HG03108 (cell line): ENCODE data around the gene SCRN1.

Source experiments
- ATAC-seq: cut with Tn5 transposase; IDR thresholded peaks from one replicate; pipeline ENCODE4 v1.9.1; 2021; ENCODE audit warnings: moderate library complexity; ENCODE audit not compliant: unreplicated experiment

The SCRN1 gene

DNA sequence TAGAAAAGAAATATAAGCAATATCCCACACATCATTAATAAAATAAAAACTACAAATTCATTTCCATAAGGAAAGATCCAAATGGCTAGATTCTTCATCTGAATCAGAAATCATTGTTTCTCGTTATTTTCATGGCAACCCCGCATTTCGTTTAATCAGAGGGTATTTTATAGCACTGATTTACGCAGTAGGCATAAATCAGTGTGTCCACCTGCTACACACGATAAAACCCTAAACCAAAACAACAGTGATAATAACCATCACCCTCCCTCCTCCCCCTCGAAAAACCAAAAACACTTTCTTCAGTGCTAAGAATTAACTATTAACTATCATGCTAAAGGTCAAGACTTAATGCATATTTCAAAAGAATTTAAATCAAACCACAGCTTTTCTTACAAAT lies 20.4 kb upstream of the SCRN1 start:
- ATAC-seq = no peak

DNA sequence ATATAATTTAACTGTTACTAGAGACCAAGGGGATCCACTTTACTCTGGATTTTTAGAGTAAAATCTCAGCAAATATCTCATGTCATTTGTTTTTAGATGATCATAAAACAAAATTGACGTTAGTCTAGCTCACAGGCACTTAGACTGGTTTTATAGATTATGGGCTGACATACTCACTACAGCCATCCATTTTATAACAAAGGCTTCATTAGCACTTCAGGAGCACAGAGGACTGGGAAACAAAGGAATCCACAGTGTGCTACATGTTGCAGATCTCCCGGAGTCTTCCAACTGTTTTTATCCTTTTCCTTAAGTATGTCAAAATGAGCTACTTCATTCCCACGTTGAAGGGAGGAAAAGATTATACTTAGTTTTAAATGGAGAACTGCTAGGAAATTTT lies 15.9 kb upstream of the SCRN1 start:
- ATAC-seq = no peak

DNA sequence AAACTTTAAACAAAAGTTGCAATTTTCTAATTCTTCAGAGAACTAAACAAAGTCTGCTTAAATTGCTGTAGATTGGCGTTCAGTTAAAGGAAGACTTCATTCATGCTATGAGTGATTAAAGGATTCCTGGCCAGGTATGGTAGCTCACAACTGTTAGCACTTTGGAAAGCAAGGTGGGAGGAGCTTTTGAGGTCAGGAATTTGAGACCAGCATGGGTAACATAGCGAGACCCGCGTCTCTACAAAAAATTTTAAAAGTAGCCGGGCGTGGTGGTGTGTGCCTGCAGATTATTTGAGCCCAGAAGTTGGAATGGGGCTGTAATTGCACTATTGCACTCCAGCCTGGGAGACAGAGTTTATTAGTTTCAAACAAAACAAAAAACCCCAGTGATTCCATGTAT lies 13.5 kb upstream of the SCRN1 start:
- ATAC-seq = no peak

DNA sequence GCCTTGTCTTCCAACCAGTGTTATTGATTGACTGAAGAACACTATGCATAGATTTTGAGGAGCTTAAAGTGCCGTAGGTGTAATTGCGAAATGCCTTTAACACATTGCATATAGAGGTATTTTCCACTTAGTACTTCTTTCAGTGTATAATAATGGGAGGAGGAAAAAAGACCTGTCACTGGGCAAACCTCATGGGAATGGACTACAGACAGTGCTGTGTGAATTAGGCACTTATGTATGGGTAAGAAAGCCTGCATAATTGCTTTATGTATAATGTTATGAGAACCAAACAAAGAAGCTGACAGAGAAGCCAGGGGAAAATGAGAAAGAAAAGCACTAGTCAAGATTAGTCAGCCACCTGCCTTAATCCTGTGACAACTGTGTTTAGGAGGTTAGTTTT lies 12.4 kb upstream of the SCRN1 start:
- no peak for ATAC-seq

GRCh38 chr7:29998489-29998888 lies 8.9 kb upstream of the SCRN1 start:
- ATAC-seq = no peak

- ATAC-seq = no peak
These were observed 6.7 kb upstream of the SCRN1 start for GRCh38 chr7:29996321-29996720.

DNA sequence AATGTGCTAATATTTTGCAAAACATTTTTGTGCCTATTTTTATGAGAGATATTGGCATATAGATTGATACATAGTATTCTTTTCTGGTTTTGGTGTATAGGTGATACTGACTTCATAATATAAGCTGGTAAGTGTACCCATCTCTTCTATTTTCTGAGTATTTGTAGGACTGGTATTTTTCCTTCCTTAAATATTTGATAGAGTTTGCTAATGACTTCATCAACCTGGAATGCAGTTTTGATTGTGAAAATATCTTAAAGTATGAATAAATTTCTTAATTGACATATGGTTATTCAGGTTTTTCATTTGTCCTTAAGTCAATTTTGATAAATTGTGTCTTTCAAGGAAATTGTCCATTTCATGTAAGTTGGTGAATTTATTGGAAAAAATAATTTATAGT lies 6.1 kb upstream of the SCRN1 start:
- ATAC-seq = no peak

DNA sequence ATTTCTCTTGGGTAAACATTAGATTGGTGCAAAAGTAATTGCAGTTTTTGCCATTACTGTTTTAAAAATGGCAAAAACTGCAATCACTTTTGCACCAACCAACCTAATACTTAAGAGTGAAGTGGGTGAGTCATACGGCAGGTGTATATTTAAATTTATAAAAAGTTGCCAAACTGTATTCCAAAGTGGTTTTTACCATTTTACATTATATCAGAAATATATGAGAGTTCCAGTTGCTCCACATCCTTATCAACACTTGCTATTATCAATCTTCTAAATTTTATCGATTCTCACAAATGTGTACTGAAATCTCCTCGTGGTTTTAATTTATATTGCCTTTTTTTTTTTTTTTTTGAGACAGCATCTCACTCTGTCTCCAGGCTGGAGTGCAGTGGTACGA lies 3.5 kb upstream of the SCRN1 start:
- no peak for ATAC-seq

DNA sequence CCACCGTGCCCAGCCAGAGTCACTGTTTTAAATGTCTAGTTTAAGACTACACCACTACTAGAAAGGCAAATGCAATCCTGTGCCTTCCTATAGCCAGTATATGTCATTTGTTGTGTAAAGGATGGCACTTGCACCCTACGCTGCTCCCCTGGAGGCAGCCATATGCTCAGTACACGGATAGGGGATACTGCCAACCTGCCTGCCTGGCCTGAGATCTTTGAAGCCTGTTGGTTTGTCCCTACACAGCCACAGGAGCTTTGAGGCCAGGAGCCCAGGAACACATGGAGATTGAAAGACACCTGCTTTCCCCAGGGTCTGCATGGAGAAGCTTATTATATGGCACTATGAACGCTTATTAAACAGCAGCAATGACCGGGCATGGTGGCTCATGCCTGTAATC lies 2.3 kb upstream of the SCRN1 start:
- ATAC-seq = no peak

DNA sequence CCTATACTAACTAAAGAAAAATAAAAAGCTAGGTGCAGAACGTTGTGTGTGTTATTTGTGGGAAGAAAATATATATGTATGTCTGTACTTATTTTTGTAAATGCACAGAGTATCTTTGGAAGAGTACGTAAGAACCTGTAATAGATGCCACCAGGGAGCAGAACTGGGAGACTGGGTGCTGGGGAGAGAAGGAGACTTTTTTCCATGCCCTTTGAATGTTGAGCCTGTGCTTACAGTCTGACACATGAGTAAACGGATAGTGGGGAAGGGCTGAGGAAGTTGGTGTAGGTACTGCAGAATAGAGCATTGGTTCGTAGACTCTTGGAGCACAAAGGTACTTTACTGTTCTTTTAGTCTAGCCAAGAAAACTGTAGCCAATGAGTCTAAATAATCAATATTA lies 1.3 kb upstream of the SCRN1 start:
- ATAC-seq = no peak

GRCh38 chr7:29988424-29989256 lies 961 bp downstream of the SCRN1 start:
- no peak for ATAC-seq

DNA sequence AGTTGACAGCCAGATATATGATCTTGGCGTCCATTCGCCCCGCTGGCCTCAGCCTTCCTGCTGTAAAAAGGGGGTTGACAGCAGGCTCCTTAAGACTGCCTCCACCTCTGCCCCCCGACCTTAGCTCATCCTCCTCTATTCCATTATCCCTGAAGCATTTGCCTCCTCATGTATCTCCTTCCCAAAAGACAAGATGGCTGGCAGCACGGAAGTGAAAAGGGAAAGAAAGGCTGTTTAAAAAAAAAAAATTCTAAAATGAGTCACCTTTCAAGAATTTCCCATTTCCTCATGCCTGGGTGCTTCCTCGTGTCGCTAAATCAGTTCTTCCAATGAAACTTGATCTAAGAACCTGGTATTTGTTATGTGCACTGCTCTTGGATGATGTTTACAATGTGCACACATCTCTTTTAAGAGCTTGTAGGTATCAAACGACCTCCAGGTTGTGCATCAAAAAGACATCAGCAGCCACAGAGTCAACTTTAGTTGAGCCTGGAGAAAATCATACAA lies 1.7 kb downstream of the SCRN1 start:
- ATAC-seq = no peak

GRCh38 chr7:29987083-29987482 lies 2.5 kb downstream of the SCRN1 start:
- ATAC-seq = no peak

DNA sequence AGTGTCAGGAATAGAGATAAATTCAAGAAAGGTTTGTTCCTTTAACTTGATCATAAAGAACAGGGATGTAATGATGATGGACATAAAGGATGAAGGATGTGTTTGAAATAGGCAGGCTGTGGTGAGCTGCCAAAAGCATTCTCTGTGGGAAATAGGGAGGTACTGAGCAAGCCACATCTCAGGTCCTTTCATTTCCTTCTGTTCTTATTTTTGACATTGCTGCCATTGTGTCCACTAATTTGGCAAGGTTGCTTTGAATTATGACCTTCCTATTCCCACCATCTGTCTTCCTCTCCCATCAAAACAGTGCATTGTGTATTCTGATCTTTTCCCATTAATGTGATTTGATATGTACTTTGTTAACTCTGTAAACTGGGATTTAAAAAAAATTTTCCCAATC lies 9.4 kb downstream of the SCRN1 start:
- ATAC-seq = no peak

GRCh38 chr7:29977886-29978651 lies 11.5 kb downstream of the SCRN1 start:
- ATAC-seq = no peak

- ATAC-seq = no peak
These were observed 12.8 kb downstream of the SCRN1 start for GRCh38 chr7:29976673-29977415.

GRCh38 chr7:29976266-29976665 lies 13.3 kb downstream of the SCRN1 start:
- no peak for ATAC-seq

DNA sequence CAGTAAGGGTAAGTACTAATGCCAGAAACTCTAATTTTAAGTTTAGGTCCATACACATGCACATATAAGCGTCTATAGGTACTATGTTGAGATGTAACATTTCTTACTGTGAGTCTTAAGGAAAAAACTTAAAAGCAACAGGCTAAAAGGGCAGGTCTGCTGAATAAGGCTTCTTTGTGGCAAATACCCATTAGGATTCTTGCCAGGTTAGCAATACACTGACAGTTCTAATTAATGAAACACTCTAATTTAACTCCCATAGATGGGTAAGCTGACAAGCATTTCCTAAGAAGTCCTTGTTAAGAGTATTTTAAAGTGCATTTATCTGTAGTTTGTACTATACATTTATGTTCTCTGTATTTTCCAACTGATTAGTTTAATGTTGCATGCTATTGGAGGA lies 14.0 kb downstream of the SCRN1 start:
- ATAC-seq = no peak

- ATAC-seq = no peak
These were observed 15.3 kb downstream of the SCRN1 start for GRCh38 chr7:29974286-29974685.

DNA sequence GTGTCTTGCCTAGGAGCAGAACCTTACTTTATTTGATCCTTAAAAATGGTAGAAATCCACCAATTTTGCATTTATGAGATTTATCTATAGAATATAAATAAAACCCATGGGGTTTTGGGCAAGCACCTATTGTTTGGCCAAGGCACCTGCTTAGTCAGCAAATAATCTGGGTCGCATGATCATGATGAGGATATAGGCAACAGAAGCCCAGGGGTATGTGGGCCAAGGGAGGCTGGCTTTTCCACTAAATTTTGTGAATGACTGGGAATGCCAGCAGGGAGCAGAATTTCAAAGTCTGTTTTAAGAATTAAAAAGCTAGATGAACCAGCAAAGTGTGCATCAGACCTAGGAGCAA lies 17.3 kb downstream of the SCRN1 start:
- no peak for ATAC-seq

GRCh38 chr7:29971566-29972314 lies 17.9 kb downstream of the SCRN1 start:
- no peak for ATAC-seq
